ENCODE measurements around the gene RSPO1. TPM values are rescaled to one million over a fixed set of nuclear protein-coding genes. Genes with fewer than 3 reads are reported as not detected.

RSPO1 gene
- total RNA-seq, 1 experiment from 2014 or later: not detected

GRCh38 chr1:37680933-37681332 is 46.2 kb upstream of the RSPO1 start:
- H3K9me2 ChIP-seq (replicated peaks; ENCODE audit: low read length): no peaks in the 10 kb centered on the region
- no peaks in the 10 kb centered on the region for H4K20me1 ChIP-seq (ENCODE audit: low read length)
- H3K4me1 ChIP-seq (ENCODE audit: insufficient read depth, low read length): no peaks in the 10 kb centered on the region
- H3K4me2 ChIP-seq (ENCODE audit: low read length): no peak overlapping the region
- H3F3A ChIP-seq (ENCODE audit: low read length, unreplicated experiment): no peaks in the 10 kb centered on the region
- no peak overlapping the region for H3K4me3 ChIP-seq (ENCODE audit: low read length)
- no peak overlapping the region for H3K9ac ChIP-seq (ENCODE audit: low read length)
- CTCF ChIA-PET: interaction anchor here (0.6 kb wide), 1 partner anchor 14 kb away, joined by 5 read pairs; no protein-coding TSS in a partner anchor
- H3K27ac ChIP-seq (ENCODE audit: low read length): no peak overlapping the region
- H3K9me3 ChIP-seq (ENCODE audit: low read length): no peaks in the 10 kb centered on the region
- H3K79me2 ChIP-seq (ENCODE audit: low read length): no peaks in the 10 kb centered on the region
- POLR2A ChIA-PET (ENCODE audit: unreplicated experiment): no interaction called here
- H3K27me3 ChIP-seq (ENCODE audit: low read length): no peaks in the 10 kb centered on the region
- ATAC-seq: no peak
- DNase-seq: no peak
- no TSS peak for BruUV-seq (replicated peaks)
- peaks cover 28% of the 10 kb centered on the region for H3K36me3 ChIP-seq (ENCODE audit: low read depth, low read length)
- intact Hi-C loops (cut with micrococcal nuclease): loop anchor here (10.0 kb wide), 1 partner anchor 1166 kb away; no protein-coding TSS in a partner anchor
- no peak overlapping the region for H2AFZ ChIP-seq (ENCODE audit: low read length)
- TF ChIP-seq EZH2 (IDR thresholded peaks at IDR 0.05; ENCODE audit: low read length, unreplicated experiment): no peak
- no peak for TF ChIP-seq EZH2phosphoT487 (IDR thresholded peaks at IDR 0.05; ENCODE audit: borderline replicate concordance, low read length)
- no peak for TF ChIP-seq CTCF (conservative IDR thresholded peaks at IDR 0.05; ENCODE audit: low read depth, low read length)

- Histone ChIP-seq H3K27me3 (ENCODE audit: low read length) (no peaks in the 10 kb centered on the region), H2AFZ (ENCODE audit: low read length) (no peak overlapping the region), H3K4me2 (ENCODE audit: low read length) (no peak overlapping the region), H3K9me2 (replicated peaks; ENCODE audit: low read length) (no peaks in the 10 kb centered on the region), H3K36me3 (ENCODE audit: low read depth, low read length) (peaks cover 9% of the 10 kb centered on the region), H3K9me3 (ENCODE audit: low read length) (no peaks in the 10 kb centered on the region), H3K4me3 (ENCODE audit: low read length) (no peak overlapping the region), H3K79me2 (ENCODE audit: low read length) (no peaks in the 10 kb centered on the region), H3K4me1 (ENCODE audit: insufficient read depth, low read length) (no peaks in the 10 kb centered on the region), H4K20me1 (ENCODE audit: low read length) (no peaks in the 10 kb centered on the region), H3K27ac (ENCODE audit: low read length) (no peak overlapping the region), H3F3A (ENCODE audit: low read length, unreplicated experiment) (no peaks in the 10 kb centered on the region), H3K9ac (ENCODE audit: low read length) (no peak overlapping the region)
- DNase-seq (no peak), ATAC-seq (no peak)
- intact Hi-C loops (cut with micrococcal nuclease): no loop called here
- no peak for TF ChIP-seq CTCF (conservative IDR thresholded peaks at IDR 0.05; ENCODE audit: low read depth, low read length)
- TF ChIP-seq EZH2phosphoT487 (IDR thresholded peaks at IDR 0.05; ENCODE audit: borderline replicate concordance, low read length): no peak
- TF ChIP-seq EZH2 (IDR thresholded peaks at IDR 0.05; ENCODE audit: low read length, unreplicated experiment): no peak
- CTCF ChIA-PET: no interaction called here
- BruUV-seq (replicated peaks): no TSS peak
- POLR2A ChIA-PET (ENCODE audit: unreplicated experiment): no interaction called here
Measured at GRCh38 chr1:37677808-37678207, 43.1 kb upstream of the RSPO1 start.

GRCh38 chr1:37677143-37677439 is 42.4 kb upstream of the RSPO1 start:
- no peak for TF ChIP-seq EZH2 (IDR thresholded peaks at IDR 0.05; ENCODE audit: low read length, unreplicated experiment)
- no peak for TF ChIP-seq EZH2phosphoT487 (IDR thresholded peaks at IDR 0.05; ENCODE audit: borderline replicate concordance, low read length)
- TF ChIP-seq CTCF (conservative IDR thresholded peaks at IDR 0.05; ENCODE audit: low read depth, low read length): no peak
- Histone ChIP-seq H3K79me2 (ENCODE audit: low read length) (no peaks in the 10 kb centered on the region), H3K4me2 (ENCODE audit: low read length) (no peak overlapping the region), H3K9me3 (ENCODE audit: low read length) (no peaks in the 10 kb centered on the region), H3K27me3 (ENCODE audit: low read length) (no peaks in the 10 kb centered on the region; the same call in 1 of the 2 replicates), H3K4me3 (ENCODE audit: low read length) (no peak overlapping the region), H3K36me3 (ENCODE audit: low read depth, low read length) (peaks cover 4% of the 10 kb centered on the region; the same call in 1 of the 2 replicates), H3K4me1 (ENCODE audit: insufficient read depth, low read length) (no peaks in the 10 kb centered on the region), H3K27ac (ENCODE audit: low read length) (no peak overlapping the region), H3K9me2 (replicated peaks; ENCODE audit: low read length) (no peaks in the 10 kb centered on the region), H3F3A (ENCODE audit: low read length, unreplicated experiment) (no peaks in the 10 kb centered on the region), H4K20me1 (ENCODE audit: low read length) (no peaks in the 10 kb centered on the region), H3K9ac (ENCODE audit: low read length) (no peak overlapping the region), H2AFZ (ENCODE audit: low read length) (no peak overlapping the region)
- CTCF ChIA-PET: no interaction called here
- POLR2A ChIA-PET (ENCODE audit: unreplicated experiment): interaction anchor here (0.6 kb wide), 1 partner anchor 11 kb away, joined by 3 read pairs; no protein-coding TSS in a partner anchor
- BruUV-seq (replicated peaks): no TSS peak
- no peak for DNase-seq
- no peak for ATAC-seq
- intact Hi-C loops (cut with micrococcal nuclease): no loop called here

Measured in PC-3 (cell line).